Stimulated activated CD8-positive, alpha-beta memory T cell treated with anti-CD3 and anti-CD28 coated beads, Interleukin-15, amount 100 ng/mL, for 48 hours (primary cell): Measurements from ENCODE around the gene MGAT4C.

Experiments used
- DNase-seq, 2 donors: peaks; one replicate each; pipeline ENCODE4 v3.0.0-alpha.2; 2020; ENCODE audit warnings: low read depth in 2 of 2

Gene MGAT4C

GRCh38 chr12:85979641-85980040 lies 276.6 kb downstream of the MGAT4C start:
- no peak for DNase-seq

DNA sequence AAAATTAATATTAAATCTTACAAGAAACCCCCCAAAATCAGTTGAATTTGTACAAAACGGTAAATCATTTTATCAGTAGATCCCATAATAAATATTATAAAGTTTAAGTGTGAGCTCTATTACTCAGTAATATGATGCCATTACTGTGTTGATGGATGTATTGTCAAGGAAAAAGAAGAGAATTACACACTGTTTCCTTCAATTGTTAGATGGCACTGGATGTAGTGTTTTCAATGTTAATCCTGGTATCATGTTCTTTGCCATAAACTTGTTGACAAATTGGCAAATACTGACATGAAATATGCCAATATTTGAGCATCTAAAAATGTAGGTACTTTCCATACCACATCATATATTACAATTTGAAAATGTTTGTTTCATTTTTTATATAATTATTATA lies 280.5 kb downstream of the MGAT4C start:
- no peak for DNase-seq

DNA sequence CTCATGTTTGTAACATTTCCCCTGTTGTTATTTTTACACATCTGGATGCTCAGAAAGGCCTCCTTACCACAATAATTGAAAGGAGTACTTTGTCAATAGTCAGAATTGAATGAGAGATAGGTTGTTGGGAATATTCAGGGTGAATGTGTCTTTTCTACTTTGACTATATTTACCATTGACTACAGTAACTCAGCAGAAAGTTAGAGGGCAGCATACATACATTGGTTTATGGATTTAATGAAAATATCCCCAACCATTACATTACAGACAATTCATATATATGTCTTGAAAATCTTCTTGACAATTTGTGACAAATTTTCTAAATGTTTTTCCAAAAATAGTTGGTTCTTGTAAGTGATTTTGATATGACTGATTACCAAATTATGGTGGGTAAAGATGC lies 284.4 kb downstream of the MGAT4C start:
- no peak for DNase-seq

DNA sequence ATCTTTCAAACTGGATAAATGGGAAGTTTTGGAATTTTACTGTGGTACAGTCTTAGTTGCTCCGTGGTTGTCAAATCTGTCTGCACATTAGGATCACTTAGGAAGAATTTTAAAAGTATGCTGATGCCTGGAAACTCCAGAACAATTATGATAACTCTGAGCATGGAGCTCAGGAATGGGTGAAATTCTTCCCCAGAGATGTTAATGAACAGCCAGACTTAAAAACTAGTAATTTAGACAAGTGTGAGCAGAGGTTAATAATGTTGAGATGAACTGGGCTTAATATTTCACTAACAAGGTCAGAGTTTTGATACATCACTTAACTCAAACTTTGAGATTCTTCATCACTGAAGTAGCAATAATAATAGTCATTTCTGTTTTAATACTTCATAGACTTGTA lies 287.6 kb downstream of the MGAT4C start:
- DNase-seq = no peak

- no peak for DNase-seq
Measured at GRCh38 chr12:85963326-85963725, 292.9 kb downstream of the MGAT4C start.

DNA sequence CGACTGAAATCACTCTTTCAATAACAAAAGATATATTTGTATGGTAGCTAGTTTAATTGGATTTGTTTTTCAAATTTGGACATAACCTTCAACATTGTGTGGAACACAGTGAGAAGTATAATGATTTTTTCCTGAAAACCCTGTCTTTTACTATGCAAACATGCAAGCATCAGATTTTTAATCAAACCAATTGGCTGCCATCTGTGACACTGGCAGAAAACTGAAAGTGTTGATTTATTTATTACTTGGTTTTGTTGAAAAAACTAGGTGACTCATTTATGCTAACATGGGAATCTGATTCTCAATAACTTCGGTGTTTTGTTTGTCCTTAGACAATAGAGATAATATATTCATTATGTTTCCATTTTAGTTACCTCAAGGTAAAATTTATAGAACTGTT lies 300.1 kb downstream of the MGAT4C start:
- DNase-seq = no peak

DNA sequence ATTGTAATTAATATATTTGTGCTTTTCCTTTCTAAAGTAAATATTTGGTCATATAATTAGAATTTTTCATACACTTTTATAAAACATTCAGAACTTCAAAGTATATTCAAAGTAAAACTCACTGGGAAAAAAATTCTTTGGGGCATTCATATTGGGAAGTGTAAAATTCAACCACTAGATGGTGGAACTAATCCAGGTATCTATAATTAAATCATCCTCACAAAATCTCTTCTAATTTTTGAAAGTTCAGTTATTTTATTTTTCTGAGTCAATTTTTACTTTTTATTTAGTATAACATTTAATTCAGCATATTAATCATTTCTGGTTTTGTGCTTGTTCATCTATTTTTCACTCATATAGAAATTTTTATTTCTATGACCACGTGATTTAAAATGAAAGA lies 301.1 kb downstream of the MGAT4C start:
- DNase-seq = no peak

- no peak for DNase-seq
Measured at GRCh38 chr12:85951823-85952222, 304.4 kb downstream of the MGAT4C start.

DNA sequence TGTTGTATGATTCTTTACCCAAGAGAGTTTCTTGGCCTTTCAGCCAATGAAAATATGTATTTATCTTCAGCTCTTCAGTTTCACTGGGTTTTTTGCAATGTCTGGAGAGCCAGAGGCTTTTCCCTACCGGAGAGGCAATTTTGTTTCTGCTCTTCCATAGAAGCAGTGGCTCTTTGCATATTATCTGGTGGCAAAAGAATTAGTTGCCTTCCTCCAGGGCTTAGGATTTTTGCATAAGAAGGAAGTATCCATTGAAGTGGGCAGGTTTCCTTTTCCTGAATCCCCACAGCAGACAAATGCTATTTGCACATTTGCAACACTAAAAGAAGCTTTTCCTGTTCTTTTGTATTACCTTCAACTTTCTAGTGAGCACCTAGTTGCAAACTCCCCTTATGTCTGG lies 306.9 kb downstream of the MGAT4C start:
- no peak for DNase-seq

GRCh38 chr12:85948340-85948739 lies 307.9 kb downstream of the MGAT4C start:
- no peak for DNase-seq

DNA sequence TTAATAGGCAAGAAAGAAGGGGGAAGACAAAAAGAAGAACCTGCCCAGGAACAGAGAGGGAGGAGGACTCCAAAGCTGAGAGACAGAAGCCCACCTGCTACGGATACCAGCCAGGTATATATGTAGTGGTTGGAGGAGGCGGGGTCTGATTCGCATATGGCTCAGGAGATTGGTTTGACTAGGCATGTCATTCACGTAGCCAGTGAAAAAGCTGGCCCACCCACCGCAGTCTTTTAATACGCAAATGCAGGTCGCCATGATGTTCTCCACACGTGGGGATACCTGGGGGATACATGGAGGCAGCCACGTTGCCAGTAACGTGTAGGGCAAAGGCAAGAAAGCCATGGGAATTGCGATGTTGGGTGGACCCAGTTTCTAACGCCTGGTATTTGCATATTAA lies 308.9 kb downstream of the MGAT4C start:
- no peak for DNase-seq

DNA sequence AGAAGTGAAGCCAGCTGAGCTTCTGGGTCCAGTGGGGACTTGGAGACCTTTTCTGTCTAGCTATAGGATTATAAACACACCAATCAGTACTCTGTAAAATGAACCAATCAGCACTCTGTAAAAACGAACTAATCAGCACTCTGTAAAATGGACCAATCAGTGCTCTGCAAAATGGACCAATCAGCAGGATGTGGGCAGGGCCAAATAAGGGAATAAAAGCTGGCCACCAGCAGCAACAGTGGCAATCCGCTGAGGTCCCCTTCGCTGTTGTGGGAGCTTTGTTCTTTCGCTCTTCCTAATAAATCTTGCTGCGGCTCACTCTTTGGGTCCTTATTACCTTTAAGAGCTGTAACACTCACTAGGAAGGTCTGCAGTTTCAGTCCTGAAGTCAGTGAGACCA lies 309.8 kb downstream of the MGAT4C start:
- no peak for DNase-seq

- no peak for DNase-seq
Measured at GRCh38 chr12:85927166-85927565, 329.0 kb downstream of the MGAT4C start.

GRCh38 chr12:85923767-85924331 lies 332.3 kb downstream of the MGAT4C start:
- DNase-seq = no peak

- no peak for DNase-seq
Measured at GRCh38 chr12:85920324-85920947, 335.8 kb downstream of the MGAT4C start.
